ENCODE measurements around the gene ARV1. TPM values are rescaled to one million over a fixed set of nuclear protein-coding genes. Genes with fewer than 3 reads are reported as not detected.

ARV1 gene
- polyA plus RNA-seq, 1 donor from 2014 or later: 63.4 TPM

DNA sequence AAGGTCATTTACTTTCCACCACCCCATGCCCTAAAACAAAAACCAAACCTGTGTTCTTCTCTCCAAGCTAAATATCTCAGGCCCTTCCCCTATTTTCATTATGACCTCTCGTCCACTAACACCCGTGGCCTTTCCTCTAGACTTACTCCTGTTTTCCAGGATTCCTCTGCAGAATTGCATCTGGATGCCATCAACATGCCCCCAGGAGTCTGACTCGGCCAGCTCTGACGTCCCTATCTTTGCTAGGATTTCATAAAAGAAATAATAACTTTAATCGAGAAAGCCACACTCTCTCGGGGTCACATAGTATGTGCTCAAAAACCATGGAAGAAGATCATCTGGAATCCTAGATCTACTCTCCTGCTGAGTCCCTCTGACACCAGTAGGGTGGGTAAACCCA, 47.7 kb downstream of the ARV1 start:
- H2AFZ ChIP-seq (ENCODE audit: low read depth, low read length): no peak overlapping the region
- no peak for TF ChIP-seq MXI1 (conservative IDR thresholded peaks at IDR 0.05; ENCODE audit: poor library complexity, severe bottlenecking)
- TF ChIP-seq SMC3 (conservative IDR thresholded peaks at IDR 0.05; ENCODE audit: poor library complexity): no peak
- no peak for TF ChIP-seq POLR2AphosphoS5 (IDR thresholded peaks at IDR 0.05)
- H3K27ac ChIP-seq (ENCODE audit: low read length): no peak overlapping the region
- H3K9ac ChIP-seq (ENCODE audit: low read length): no peak overlapping the region
- H3K9me2 ChIP-seq (ENCODE audit: insufficient read depth, low read length): no peaks in the 10 kb centered on the region
- no peak overlapping the region for H3K4me3 ChIP-seq (ENCODE audit: low read length)
- H3K27me3 ChIP-seq (ENCODE audit: insufficient read depth, low read depth, low read length): no peaks in the 10 kb centered on the region
- no peaks in the 10 kb centered on the region for H4K20me1 ChIP-seq (ENCODE audit: insufficient read depth)
- H3K4me2 ChIP-seq (ENCODE audit: low read length): no peak overlapping the region
- no peaks in the 10 kb centered on the region for H3K36me3 ChIP-seq (ENCODE audit: insufficient read depth, low read length)
- no peaks in the 10 kb centered on the region for H3K79me2 ChIP-seq (replicated peaks; ENCODE audit: insufficient read depth, low read length)
- H3K9me3 ChIP-seq (ENCODE audit: low read length): no peaks in the 10 kb centered on the region
- no peaks in the 10 kb centered on the region for H3F3A ChIP-seq (ENCODE audit: insufficient read depth, low read length, poor library complexity, severe bottlenecking)

DNA sequence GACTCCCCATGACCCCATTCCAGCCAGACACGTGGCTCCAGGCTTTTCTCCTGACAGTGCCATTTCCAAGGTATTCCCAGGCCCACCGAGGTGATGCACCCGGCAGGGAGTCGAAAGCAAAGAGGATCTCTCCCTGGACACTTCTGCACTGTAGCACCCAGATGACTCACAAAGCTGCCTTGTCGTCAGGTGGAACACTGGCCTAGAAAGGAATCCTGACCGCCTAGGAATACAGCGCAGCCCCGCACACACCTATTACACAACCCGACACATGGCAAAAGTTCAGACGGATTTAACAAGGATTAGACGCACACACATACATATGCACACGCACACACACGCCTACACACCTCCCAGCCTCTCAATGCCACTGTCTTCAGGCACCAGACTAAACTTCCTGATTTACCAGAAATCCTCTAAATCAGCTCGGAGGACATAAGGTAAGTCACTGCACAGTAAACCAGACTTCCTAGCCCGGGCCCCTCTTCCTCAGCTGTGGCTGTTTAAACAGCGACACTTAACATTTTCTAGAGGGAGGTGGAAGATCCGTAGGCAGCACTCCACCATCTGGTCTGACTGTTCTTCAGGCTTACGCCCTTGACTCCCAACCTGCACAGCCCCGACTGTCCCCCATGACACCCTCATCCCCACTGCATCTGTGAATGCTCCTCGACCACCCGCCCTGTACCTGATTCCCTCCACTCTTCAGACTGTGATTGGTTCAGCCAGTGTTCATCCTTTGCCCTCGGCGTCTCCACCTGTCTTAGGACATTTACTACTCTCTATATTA, 48.4 kb downstream of the ARV1 start:
- H3K9me3 ChIP-seq (ENCODE audit: low read length): no peaks in the 10 kb centered on the region
- no peaks in the 10 kb centered on the region for H4K20me1 ChIP-seq (ENCODE audit: insufficient read depth)
- H3K36me3 ChIP-seq (ENCODE audit: insufficient read depth, low read length): no peaks in the 10 kb centered on the region
- H3K4me2 ChIP-seq (ENCODE audit: low read length): no peak overlapping the region
- TF ChIP-seq EZH2 (IDR thresholded peaks at IDR 0.05; ENCODE audit: borderline replicate concordance, insufficient read depth, low read length, poor library complexity, severe bottlenecking) (no peak), MXI1 (conservative IDR thresholded peaks at IDR 0.05; ENCODE audit: poor library complexity, severe bottlenecking) (no peak), POLR2AphosphoS5 (IDR thresholded peaks at IDR 0.05) (no peak)
- TF ChIP-seq, protein P1, sequence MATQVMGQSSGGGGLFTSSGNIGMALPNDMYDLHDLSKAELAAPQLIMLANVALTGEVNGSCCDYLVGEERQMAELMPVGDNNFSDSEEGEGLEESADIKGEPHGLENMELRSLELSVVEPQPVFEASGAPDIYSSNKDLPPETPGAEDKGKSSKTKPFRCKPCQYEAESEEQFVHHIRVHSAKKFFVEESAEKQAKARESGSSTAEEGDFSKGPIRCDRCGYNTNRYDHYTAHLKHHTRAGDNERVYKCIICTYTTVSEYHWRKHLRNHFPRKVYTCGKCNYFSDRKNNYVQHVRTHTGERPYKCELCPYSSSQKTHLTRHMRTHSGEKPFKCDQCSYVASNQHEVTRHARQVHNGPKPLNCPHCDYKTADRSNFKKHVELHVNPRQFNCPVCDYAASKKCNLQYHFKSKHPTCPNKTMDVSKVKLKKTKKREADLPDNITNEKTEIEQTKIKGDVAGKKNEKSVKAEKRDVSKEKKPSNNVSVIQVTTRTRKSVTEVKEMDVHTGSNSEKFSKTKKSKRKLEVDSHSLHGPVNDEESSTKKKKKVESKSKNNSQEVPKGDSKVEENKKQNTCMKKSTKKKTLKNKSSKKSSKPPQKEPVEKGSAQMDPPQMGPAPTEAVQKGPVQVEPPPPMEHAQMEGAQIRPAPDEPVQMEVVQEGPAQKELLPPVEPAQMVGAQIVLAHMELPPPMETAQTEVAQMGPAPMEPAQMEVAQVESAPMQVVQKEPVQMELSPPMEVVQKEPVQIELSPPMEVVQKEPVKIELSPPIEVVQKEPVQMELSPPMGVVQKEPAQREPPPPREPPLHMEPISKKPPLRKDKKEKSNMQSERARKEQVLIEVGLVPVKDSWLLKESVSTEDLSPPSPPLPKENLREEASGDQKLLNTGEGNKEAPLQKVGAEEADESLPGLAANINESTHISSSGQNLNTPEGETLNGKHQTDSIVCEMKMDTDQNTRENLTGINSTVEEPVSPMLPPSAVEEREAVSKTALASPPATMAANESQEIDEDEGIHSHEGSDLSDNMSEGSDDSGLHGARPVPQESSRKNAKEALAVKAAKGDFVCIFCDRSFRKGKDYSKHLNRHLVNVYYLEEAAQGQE (IDR thresholded peaks at IDR 0.05; ENCODE audit: borderline replicate concordance): no peak
- no peak overlapping the region for H3K27ac ChIP-seq (ENCODE audit: low read length)
- no peak overlapping the region for H2AFZ ChIP-seq (ENCODE audit: low read depth, low read length)
- no peak overlapping the region for H3K4me3 ChIP-seq (ENCODE audit: low read length)
- H3K9ac ChIP-seq (ENCODE audit: low read length): no peak overlapping the region
- no peaks in the 10 kb centered on the region for H3K9me2 ChIP-seq (ENCODE audit: insufficient read depth, low read length)
- H3K27me3 ChIP-seq (ENCODE audit: insufficient read depth, low read depth, low read length): no peaks in the 10 kb centered on the region
- no peaks in the 10 kb centered on the region for H3F3A ChIP-seq (ENCODE audit: insufficient read depth, low read length, poor library complexity, severe bottlenecking)
- no peaks in the 10 kb centered on the region for H3K79me2 ChIP-seq (replicated peaks; ENCODE audit: insufficient read depth, low read length)

DNA sequence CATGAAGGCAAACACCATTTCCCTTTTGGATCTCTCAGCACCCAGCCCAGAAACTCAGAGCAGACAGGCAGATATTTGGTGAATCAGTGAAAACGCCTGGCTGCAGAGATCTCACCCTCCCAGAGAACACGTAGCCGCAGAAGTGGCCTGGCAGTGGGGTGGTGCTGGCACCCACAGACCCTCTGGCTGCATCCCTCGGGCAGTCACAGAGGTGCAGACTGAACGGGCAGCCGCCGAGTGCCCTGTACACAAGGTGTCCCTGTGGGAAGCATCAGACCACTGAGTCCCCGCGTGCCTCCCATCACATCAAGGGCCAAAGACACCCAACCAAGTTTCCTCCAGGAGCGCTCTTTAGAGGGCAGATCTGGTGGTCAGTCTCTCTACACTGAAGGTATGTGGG, 49.1 kb downstream of the ARV1 start:
- Histone ChIP-seq H2AFZ (ENCODE audit: low read depth, low read length) (no peak overlapping the region), H3K79me2 (replicated peaks; ENCODE audit: insufficient read depth, low read length) (no peaks in the 10 kb centered on the region), H3K27me3 (ENCODE audit: insufficient read depth, low read depth, low read length) (no peaks in the 10 kb centered on the region), H4K20me1 (ENCODE audit: insufficient read depth) (no peaks in the 10 kb centered on the region), H3K9ac (ENCODE audit: low read length) (no peak overlapping the region), H3K4me2 (ENCODE audit: low read length) (no peak overlapping the region), H3F3A (ENCODE audit: insufficient read depth, low read length, poor library complexity, severe bottlenecking) (no peaks in the 10 kb centered on the region), H3K9me3 (ENCODE audit: low read length) (no peaks in the 10 kb centered on the region), H3K27ac (ENCODE audit: low read length) (no peak overlapping the region), H3K9me2 (ENCODE audit: insufficient read depth, low read length) (no peaks in the 10 kb centered on the region), H3K36me3 (ENCODE audit: insufficient read depth, low read length) (no peaks in the 10 kb centered on the region), H3K4me3 (ENCODE audit: low read length) (no peak overlapping the region)
- TF ChIP-seq TAF1 (IDR thresholded peaks at IDR 0.05; ENCODE audit: low read depth): no peak
- TF ChIP-seq SMC3 (conservative IDR thresholded peaks at IDR 0.05; ENCODE audit: poor library complexity): no peak
- no peak for TF ChIP-seq MXI1 (conservative IDR thresholded peaks at IDR 0.05; ENCODE audit: poor library complexity, severe bottlenecking)
- no peak for TF ChIP-seq POLR2AphosphoS5 (IDR thresholded peaks at IDR 0.05)
- TF ChIP-seq, protein P1 (IDR thresholded peaks at IDR 0.05; ENCODE audit: borderline replicate concordance): no peak
- no peak for TF ChIP-seq EZH2 (IDR thresholded peaks at IDR 0.05; ENCODE audit: borderline replicate concordance, insufficient read depth, low read length, poor library complexity, severe bottlenecking)
- no peak for TF ChIP-seq EP300 (conservative IDR thresholded peaks at IDR 0.05; ENCODE audit: poor library complexity, severe bottlenecking)
- TF ChIP-seq RAD21 (conservative IDR thresholded peaks at IDR 0.05): no peak
- TF ChIP-seq, protein P2, sequence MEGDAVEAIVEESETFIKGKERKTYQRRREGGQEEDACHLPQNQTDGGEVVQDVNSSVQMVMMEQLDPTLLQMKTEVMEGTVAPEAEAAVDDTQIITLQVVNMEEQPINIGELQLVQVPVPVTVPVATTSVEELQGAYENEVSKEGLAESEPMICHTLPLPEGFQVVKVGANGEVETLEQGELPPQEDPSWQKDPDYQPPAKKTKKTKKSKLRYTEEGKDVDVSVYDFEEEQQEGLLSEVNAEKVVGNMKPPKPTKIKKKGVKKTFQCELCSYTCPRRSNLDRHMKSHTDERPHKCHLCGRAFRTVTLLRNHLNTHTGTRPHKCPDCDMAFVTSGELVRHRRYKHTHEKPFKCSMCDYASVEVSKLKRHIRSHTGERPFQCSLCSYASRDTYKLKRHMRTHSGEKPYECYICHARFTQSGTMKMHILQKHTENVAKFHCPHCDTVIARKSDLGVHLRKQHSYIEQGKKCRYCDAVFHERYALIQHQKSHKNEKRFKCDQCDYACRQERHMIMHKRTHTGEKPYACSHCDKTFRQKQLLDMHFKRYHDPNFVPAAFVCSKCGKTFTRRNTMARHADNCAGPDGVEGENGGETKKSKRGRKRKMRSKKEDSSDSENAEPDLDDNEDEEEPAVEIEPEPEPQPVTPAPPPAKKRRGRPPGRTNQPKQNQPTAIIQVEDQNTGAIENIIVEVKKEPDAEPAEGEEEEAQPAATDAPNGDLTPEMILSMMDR (IDR thresholded peaks at IDR 0.05; ENCODE audit: poor library complexity, severe bottlenecking): no peak
